Measurements from ENCODE around the gene RPS21. TPM values are rescaled to one million over a fixed set of nuclear protein-coding genes. Genes with fewer than 3 reads are reported as not detected.

RPS21 gene
- total RNA-seq, 4 donors from 2014 or later: 585 to 2,728 (median 1,375) TPM

- 76% methylated on average over 16 of the region's 16 CpGs; no CpG with 5 or more reads in 1 of the 2 donors for WGBS, 2 donors (ENCODE audit: low coverage in 1 of 2)
- TF ChIP-seq CTCF (IDR thresholded peaks at IDR 0.05) (no peak), POLR2A (IDR thresholded peaks at IDR 0.05) (no peak), POLR2AphosphoS5 (IDR thresholded peaks at IDR 0.05) (no peak)
- Histone ChIP-seq H3K36me3 (no peaks in the 10 kb centered on the region), H3K4me1 (peaks cover 16 to 35% (median 26%) of the 10 kb centered on the region in 4 donors), H3K9me3 (no peaks in the 10 kb centered on the region), H3K27me3 (no peaks in the 10 kb centered on the region), H3K4me3 (no peak overlapping the region), H3K27ac (peak overlapping the region in 3 of 4 donors; percentile 26 to 34 (median 26))
- no peak for DNase-seq
- intact Hi-C loops (cut with DNase I; ENCODE audit: low total_unique reads) (no loop called here), in situ Hi-C loops (cut with MboI; ENCODE audit: low pct_ligation_motif_present in 1 of 4, low pct_unique_long_range_greater_than_20kb in 1 of 4, low sequenced_read_pairs in 3 of 4) (loop anchor here in 2 of 4 donors (10.0 kb wide), 1 partner anchor 86 kb away; no protein-coding TSS in a partner anchor)
These were observed 5.6 kb upstream of the RPS21 start for GRCh38 chr20:62381202-62381797.

GRCh38 chr20:62381842-62382241 is 5.1 kb upstream of the RPS21 start:
- H3K4me3 ChIP-seq: no peak overlapping the region
- intact Hi-C loops (cut with DNase I; ENCODE audit: low total_unique reads): no loop called here

GRCh38 chr20:62382306-62383198 is 4.4 kb upstream of the RPS21 start:
- H3K9me3 ChIP-seq: no peaks in the 10 kb centered on the region
- in situ Hi-C loops (cut with MboI; ENCODE audit: low pct_ligation_motif_present in 1 of 4, low pct_unique_long_range_greater_than_20kb in 1 of 4, low sequenced_read_pairs in 3 of 4) (loop anchor here in 2 of 4 donors (10.0 kb wide), 1 partner anchor 88 kb away; no protein-coding TSS in a partner anchor), intact Hi-C loops (cut with DNase I; ENCODE audit: low total_unique reads) (no loop called here)
- DNase-seq: peak; percentile 87
- H3K4me3 ChIP-seq: no peak overlapping the region
- TF ChIP-seq POLR2A (IDR thresholded peaks at IDR 0.05) (no peak), CTCF (IDR thresholded peaks at IDR 0.05) (peak; percentile 86 to 91 (median 90)), POLR2AphosphoS5 (IDR thresholded peaks at IDR 0.05) (peak in 1 of 3 donors; percentile 12)
- H3K4me1 ChIP-seq: peaks cover 12 to 25% (median 19%) of the 10 kb centered on the region in 4 donors
- no peaks in the 10 kb centered on the region for H3K27me3 ChIP-seq
- WGBS, 2 donors (ENCODE audit: low coverage in 1 of 2): 48% methylated on average over 18 of the region's 18 CpGs; no CpG with 5 or more reads in 1 of the 2 donors
- H3K36me3 ChIP-seq: no peaks in the 10 kb centered on the region
- peak overlapping the region in 2 of 4 donors; percentile 24 to 62 for H3K27ac ChIP-seq

More at GRCh38 chr20:62381842-62382241, 5.1 kb upstream of the RPS21 start:
- H3K4me1 ChIP-seq: peaks cover 11 to 30% (median 24%) of the 10 kb centered on the region in 4 donors
- DNase-seq: no peak
- TF ChIP-seq CTCF (IDR thresholded peaks at IDR 0.05): no peak
- no peak for TF ChIP-seq POLR2A (IDR thresholded peaks at IDR 0.05)
- no peak for TF ChIP-seq EP300 (IDR thresholded peaks at IDR 0.05; ENCODE audit: low read depth)
- TF ChIP-seq POLR2AphosphoS5 (IDR thresholded peaks at IDR 0.05): no peak
- H3K27me3 ChIP-seq: no peaks in the 10 kb centered on the region
- H3K9me3 ChIP-seq: no peaks in the 10 kb centered on the region
- in situ Hi-C loops (cut with MboI; ENCODE audit: low pct_ligation_motif_present in 1 of 4, low pct_unique_long_range_greater_than_20kb in 1 of 4, low sequenced_read_pairs in 3 of 4): loop anchor here in 2 of 4 donors (10.0 kb wide), 1 partner anchor 87 kb away; no protein-coding TSS in a partner anchor
- peak overlapping the region in 1 of 4 donors; percentile 26 for H3K27ac ChIP-seq
- 93 to 100% methylated on average over 3 to 6 of the region's 6 CpGs for WGBS, 2 donors (ENCODE audit: low coverage in 1 of 2)
- no peaks in the 10 kb centered on the region for H3K36me3 ChIP-seq

Measured in transverse colon (tissue), 4 donors.